ENCODE data around the gene NCOR1.
"Not testable (repeated sequence)": the region's sequence is repeated elsewhere in the genome, so short reads cannot be mapped to it uniquely, and the experiment has no call there.

NCOR1 gene

DNA sequence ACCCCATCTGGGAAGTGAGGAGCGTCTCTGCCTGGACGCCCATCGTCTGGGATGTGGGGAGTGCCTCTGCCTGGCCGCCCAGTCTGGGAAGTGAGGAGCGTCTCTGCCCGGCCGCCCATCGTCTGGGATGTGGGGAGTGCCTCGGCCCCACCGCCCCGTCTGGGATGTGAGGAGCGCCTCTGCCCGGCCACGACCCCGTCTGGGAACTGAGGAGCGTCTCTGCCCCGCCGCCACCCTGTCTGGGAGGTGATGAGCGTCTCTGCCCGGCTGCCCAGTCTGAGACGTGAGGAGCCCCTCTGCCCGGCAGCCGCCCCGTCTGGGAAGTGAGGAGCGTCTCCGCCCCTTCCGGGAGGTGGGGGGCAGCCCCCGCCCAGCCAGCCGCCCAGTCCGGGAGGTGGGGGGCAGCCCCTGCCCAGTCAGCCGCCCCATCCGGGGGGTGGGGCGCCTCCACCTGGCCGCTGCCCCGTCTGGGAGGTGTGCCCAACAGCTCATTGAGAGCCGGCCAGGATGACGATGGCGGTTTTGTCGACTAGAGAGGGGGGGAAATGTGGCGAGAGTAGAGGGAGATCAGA lies 69.9 kb downstream of the NCOR1 start:
- not testable (repeated sequence) for DNase-seq

DNA sequence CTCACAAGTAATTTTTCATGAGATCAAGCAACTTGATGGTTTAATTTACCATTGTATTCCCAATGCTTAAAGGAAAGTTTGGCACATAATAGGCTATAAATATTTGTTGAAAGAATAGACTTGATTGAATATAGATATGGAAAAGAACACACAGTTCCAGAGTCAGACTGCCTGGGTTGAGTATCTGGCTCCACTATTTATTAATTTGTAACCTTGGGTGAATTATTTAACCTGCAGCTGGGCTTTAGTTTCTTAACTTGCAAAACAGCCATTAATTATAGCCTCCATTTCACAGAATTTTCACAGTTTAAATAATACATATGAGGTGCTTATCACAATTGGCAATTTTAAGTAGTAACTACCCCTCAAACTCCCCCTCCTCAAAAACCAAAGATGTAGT lies 73.6 kb downstream of the NCOR1 start:
- DNase-seq: no peak

- no peak for DNase-seq
Measured at GRCh38 chr17:16140854-16141253, 74.5 kb downstream of the NCOR1 start.

DNA sequence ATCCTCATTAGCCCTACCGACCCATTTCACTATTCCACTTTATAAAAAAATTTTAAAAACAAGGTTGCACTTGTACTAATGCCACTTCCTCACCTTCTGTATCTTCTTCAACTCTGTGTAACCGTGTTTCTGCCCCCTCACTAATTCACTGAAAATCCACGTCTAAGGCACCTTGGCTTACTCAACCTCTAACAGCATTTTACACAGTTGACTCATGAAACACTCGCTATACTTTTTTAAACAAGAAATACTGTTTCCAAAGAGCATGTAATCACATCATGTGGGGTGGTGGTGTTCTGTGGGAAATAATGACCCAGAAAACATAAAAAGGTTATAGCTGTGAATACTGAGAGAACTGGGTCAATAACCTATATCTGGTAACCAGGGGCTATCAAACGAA lies 79.9 kb downstream of the NCOR1 start:
- no peak for DNase-seq

- DNase-seq: no peak
Measured at GRCh38 chr17:16131593-16131992, 83.7 kb downstream of the NCOR1 start.

DNA sequence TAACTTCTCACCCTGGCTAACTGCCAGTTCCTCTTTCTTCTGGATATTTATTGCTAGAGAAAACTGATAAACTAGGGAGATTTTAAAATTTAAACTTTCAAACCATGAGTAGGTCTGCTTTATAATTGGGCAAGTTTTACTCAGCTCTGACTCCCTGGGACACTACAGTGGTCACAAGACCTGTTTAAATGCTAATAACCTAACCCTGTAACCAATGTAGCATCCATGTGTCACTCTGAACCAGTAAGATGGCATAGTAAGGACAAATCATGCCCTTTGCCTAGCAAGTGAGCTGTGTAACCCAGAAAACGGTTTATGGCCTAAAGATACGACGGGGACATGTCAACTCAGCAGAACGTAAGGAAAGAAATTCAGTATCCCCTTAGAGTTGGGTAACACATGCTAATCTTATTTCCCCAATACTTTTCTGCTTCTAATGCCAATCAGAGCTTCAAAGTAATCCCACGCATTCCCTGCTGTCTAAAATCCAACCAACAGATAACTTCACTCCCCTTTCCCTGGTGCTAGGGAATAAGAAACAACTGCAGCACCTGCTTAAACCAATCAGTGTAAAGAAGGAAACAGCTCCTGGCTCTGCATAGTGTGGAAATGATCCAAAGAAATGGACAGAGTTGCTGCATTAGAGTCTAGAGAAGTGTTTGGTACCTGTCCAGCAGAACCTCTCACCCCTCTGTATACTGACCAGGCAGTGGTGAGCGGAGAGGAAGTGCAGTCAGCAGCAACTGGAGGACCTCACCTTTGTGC lies 85.7 kb downstream of the NCOR1 start:
- no peak for DNase-seq

- no peak for DNase-seq
Measured at GRCh38 chr17:16123531-16123930, 91.8 kb downstream of the NCOR1 start.

DNA sequence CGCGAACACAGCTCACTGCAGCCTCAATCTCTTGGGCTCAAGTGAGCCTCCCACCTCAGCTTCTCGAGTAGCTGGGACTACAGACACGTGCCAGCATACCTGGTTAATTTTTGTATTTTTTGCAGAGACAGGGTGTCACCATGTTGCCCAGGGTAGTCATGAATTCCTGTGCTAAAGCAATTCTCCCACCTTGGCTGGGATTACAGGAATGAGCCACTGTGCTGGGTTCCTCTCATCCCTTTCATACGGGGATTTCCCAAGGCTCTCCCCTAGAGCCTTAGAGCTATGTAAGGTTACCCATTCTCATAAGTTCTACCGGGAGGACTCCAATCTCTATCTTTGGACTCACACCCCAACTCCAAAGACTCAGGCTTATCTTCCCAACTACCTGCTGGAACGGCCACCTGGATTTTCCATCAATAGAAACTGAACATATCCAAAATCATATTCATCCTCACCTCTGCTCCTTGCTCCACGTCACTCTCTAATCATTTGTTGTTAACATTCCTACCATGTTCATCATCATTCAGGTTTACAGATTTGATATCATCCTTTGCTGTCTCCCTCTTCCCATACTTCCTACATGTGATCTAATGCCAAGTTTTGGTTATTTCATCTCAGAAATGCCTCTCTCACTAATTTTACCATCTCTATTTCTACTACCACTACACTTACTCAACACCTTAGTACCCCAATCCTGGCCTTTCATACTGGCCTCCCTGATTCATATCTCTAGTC lies 92.5 kb downstream of the NCOR1 start:
- no peak for DNase-seq

- DNase-seq: no peak
Measured at GRCh38 chr17:16121915-16122314, 93.4 kb downstream of the NCOR1 start.

DNA sequence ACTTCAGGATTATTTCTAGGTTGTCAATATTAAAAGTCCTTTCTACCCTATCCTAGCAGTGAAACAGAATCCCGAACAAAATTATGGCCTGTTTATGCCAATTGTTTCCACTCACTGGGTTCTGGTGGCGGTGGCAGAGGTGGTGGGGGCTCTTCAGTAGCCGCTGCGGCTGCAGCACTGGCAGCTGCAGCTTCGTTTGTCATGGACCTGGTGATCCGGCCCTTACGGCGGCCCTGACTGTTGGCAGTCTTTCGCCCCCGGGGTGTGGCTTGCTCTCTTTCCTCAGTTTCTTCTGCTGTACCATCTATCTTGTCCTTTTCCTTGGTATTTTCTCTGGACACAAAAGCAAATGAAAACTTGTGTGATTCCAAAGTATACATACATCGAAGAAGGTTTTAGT lies 94.4 kb downstream of the NCOR1 start:
- DNase-seq: no peak

GRCh38 chr17:16117149-16117548 lies 98.2 kb downstream of the NCOR1 start:
- DNase-seq: no peak

DNA sequence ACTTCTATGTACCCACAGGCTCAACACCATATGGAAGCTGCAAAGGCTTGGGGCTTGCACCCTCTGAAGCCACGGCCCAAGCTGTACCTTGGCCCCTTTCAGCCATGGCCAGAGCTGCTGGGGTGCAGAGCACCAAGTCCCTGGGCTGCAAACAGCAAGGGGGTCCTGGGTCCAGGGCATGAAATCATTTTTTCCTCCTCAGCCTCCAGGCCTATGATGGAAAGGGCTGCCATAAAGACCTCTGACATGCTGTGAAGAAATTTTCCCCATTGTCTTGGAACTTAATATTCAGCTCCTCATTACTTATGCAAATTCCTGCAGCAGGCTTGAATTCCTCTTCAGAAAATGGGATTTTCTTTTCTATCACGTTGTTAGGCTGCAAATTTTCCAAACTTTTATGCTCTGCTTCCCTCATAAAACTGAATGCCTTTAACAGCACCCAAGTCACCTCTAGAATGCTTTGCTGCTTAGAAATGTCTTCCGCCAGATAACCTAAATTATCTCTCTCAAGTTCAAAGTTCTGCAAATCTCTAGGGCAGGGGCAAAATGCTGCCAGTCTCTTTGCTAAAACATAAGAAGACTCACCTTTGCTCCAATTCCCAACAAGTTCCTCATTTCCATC lies 100.1 kb downstream of the NCOR1 start:
- not testable (repeated sequence) for DNase-seq

DNA sequence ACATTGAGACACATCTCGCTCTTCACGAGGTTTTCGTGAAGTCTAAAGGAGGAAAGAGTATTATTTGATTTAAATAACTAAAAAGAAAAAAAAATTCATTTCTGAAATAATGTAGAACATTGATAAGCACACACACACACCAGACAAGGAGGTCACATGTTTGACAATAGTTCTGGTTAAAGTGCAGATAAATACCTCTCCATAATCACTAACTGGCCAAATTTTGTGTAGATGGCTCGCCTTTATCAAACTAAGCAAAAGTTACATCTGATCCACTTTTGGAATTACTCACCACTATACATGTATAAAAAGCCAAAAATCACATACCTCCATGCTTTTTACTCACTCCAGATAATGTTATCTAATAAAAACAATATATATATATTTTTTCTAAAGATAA lies 106.5 kb downstream of the NCOR1 start:
- no peak for DNase-seq

- DNase-seq: no peak
Measured at GRCh38 chr17:16108386-16108785, 106.9 kb downstream of the NCOR1 start.

DNA sequence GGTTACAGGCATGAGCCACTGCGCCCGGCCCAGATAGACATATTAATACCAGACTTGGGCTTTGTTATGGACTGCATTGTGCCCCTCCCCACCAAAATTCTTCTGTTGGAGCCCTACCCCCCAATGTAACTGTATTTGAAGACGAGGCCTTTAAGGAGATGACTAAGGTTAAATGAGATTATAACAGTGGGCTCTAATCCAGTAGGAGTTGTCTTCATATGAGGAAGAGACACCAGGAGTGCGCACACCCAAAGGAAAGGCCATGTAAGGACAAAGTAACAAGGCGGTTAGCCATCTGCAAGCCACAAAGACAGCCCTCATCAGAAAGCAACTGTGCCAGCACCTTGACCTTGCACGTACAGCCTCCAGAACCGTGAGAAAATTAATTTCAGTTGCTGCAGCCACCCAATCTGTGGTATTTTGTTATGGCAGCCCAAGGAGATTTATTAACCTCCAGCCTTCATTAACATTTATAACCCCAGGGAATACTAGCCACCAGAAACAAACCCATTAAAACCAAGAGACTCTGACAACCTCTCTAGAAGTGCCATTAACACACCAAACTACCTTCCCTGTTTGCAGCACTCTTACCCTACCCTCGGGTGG lies 108.1 kb downstream of the NCOR1 start:
- no peak for DNase-seq

- DNase-seq: no peak
Measured at GRCh38 chr17:16106161-16106891, 109.0 kb downstream of the NCOR1 start.

DNA sequence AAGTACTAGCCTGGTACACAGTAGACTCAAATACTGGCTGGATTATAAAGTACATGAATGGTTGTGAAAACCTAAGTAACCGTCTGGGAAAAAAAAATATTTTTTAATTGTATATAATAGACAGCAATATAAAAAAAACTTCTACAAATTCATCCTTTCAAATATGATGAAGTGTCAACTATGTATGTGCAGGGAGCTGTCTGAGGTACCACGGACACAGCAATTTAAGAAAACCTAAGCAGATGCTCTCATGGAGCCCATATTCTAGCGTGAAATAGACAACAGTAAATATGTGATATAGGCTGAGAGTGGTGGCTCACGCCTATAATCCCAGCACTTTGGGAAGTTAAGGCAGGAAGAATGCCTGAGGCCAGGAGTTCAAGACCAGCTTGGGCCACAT lies 111.1 kb downstream of the NCOR1 start:
- DNase-seq: no peak

GRCh38 chr17:16101440-16101839 lies 113.9 kb downstream of the NCOR1 start:
- no peak for DNase-seq

DNA sequence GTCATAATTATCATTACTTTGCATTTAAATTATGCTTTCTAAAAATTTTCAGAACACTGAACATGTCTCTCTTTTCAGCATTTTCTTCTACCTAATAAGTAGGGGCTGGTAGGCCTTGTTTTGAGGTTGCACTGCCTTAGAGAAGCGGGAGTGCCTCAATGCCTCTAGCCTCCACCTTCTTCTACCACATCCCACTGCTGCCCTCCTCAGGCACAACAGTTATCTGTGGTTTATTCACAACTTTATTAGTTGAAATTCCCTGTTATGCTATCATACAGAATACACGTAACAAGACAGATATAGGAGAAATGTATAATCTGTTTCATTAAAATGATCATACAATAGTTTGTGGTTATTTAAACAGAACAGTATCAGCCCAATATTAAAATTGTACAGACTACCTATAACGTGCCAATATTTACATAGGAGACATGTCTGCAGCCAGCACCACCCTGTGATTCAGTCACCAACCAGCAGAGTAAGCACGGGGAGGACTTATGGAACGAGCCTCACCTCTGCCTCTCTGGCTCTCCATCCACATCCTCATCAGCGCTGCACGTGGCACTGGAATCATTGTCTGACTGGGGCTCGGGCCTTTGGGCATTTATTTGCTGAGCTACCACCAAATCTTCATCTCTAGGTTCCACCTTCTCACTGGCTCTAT lies 114.5 kb downstream of the NCOR1 start:
- no peak for DNase-seq

DNA sequence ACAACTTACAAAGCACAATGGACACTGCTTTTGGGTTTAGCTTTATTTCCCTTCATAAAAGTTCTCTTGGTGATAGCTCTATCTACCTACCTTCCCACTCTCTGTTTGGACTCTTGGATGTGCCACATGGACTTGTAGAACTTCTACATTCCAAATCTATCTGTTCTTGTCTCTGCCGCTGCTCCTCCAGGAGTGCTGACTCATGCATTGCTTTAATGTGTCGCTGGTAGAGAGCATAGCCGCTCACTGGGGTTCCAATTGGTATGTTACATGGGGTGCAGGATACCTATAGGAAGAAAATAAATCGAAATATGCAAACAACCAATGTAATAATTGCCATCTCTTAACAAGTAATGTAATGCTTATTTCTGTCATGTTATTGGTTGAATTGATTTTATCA lies 123.6 kb downstream of the NCOR1 start:
- no peak for DNase-seq

DNA sequence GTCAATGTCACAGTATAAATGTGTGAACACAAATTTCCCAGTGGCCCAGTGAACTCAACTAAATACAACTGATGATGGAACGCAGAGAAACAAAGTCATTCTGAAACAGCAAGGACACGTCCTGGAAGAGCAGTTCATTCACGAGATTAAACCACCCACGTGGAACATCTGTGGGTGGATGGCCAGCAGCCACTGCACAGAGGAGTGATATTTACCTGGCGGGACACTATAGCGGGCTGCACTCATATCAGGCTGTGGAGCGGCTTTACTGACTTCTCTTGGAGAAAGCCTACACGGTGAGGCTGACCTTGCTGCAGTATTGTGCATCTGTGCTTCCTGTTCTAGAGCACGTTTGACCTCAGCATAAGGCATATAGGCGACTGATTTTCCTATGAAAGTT lies 128.4 kb downstream of the NCOR1 start:
- DNase-seq: no peak

DNA sequence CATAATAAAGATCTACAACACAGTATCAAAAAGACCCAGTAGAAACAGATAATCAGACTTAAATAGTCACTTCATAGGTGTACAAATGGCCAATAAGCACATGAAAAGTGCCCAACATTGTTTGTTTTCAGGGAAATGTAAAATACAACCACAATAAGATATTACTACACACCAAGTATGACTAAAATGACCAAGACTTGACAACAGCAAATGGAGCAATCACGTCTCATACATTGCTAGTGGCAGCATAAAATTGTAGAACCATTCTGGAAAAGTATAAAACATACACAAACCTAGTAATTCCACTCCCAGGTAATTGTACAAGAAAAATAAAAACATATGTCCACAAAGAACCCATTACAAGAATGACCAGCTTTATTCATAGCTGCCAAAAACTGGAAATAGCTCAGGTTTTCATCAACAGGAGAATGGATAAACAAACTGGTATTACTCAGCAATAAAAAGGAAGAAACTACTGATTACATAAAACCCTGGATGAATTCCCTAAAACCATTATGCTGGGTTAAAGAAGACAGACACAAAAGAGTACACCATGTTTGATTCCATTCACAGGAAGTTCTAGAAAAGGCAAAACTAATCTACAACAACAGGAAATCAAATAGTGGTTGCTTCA lies 130.2 kb downstream of the NCOR1 start:
- DNase-seq: no peak
